GM19238 (cell line): ENCODE measurements around the gene MARCHF4.

Experiments used
- DNase-seq: peaks from one replicate; pipeline ENCODE4 v3.0.0; 2011; ENCODE audit warnings: low spot score; ENCODE audit not compliant: insufficient read length

The MARCHF4 gene, protein sequence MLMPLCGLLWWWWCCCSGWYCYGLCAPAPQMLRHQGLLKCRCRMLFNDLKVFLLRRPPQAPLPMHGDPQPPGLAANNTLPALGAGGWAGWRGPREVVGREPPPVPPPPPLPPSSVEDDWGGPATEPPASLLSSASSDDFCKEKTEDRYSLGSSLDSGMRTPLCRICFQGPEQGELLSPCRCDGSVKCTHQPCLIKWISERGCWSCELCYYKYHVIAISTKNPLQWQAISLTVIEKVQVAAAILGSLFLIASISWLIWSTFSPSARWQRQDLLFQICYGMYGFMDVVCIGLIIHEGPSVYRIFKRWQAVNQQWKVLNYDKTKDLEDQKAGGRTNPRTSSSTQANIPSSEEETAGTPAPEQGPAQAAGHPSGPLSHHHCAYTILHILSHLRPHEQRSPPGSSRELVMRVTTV

DNA sequence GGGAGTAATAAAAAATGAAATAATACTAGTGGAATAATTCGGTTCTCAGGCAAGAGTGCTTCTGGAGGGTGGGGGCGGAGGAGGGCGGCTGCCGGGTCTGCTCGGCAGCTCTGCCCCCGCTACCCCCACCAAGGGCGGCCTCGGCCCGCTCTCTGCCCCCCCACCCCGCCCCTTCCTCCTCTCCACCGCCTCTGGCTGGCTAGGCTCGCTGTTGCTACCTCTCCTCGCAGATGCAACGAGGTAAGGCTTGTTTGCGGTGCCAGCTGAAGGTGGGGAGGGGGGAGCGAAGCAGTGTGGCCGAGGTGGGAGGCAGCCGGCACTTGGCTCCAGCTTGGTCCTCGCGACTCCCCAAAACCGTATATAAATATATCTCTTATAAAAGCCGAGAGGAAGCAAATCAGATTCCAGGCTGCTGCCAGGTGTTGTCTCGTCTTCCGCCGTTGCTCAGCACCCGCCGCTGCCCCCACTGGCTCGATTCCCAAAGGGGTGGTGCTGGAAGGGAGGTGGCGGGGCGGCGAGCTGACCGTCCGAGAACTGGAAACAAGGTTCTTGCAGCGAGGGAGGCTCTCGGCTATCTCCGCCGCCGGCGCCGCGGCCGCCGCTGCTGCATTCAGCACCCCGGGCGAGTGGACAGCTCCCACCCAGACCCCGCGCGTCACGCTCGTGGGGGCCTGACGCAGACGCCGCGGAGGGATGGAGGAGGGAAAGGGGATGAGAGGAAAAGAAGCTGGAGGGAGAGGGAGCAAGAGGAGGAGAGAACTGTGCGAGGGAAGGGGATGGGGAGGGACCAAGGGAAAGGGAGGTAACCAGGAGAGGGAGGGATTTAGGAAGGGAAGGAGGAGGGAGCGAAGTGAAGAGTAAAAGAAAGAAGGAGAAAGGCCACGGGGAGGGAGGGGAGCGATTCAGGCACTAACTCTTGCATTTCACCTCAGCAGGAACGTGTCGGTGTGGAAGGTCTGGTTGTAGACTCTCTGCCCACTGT, at the start of gene MARCHF4:
Gene MARCHF4 (minus strand): TSS at position 763 of the 982 bp plus-strand sequence. CDS start 2,223 bp downstream, outside the sequence.
- peak; percentile 36 for DNase-seq

DNA sequence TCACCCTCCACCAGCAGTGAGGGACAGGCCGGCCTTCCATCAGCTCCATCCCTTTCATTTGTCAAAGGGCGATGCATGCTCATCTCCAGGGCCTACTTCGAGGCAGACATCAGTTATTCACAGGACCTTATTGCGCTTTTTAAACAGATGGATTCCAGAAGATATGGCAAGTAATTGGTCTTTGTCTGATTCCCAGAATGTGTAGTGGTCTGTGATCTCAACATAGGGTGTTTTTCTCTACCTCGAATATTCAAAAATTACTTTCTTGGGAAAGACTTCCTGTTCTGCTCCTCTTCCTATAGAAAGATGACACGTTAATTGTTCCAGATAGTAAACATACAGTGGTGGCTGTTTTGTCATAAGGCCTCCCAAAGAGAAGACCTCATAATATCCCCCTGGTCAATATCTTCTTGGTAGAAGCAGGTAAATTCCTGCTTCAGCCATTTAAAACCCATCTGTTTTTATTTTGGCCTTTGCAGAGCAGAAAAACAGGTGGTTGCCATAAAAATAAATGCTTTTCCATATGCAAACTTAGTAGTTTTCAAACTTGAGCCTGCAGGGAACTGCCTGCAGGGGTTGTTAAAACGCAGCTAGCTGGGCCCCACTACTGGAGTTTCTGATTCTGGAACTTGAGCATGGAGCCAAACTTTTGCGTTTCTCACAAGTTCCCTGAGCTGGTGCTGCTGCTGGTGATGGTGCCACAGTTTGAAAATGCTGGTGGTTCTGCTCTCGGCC, 48.3 kb upstream of the MARCHF4 start:
- no peak for DNase-seq

- no peak for DNase-seq
Measured at GRCh38 chr2:216418981-216419380, 46.7 kb upstream of the MARCHF4 start.

DNA sequence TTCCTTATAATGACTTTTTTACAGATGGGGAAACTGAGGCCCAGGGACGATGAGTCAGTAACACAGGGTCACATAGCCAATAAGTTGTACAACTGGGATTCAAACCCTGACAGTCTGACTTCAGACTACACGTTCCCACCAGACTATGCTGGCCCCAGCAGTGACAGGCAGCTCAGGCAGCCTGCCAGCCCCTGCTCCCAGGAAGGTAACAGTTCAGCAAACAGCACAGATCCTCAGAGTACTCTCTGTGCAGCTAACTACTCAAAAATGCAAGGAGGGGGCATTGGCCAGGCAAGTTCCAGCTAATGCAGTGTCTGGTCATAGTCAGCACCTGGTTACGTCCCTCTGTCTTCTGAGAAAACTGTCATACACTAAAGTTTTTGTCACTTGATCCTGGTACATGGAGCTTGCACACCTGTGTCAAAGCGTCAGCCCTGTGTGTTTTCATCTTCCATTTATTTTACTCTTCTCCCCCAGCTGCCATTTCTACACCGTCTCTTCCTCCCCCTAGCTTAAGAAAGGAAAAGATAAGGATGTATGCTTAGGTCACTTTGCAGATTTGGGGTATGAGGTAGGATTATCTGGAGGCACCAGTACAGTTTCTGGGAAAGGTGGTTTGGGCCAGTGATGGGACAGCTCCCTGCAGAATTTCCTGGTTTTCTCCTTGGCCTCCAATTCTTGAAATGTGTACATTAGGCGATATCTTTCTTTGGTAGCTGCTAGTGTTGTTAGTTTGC, 44.5 kb upstream of the MARCHF4 start:
- no peak for DNase-seq

DNA sequence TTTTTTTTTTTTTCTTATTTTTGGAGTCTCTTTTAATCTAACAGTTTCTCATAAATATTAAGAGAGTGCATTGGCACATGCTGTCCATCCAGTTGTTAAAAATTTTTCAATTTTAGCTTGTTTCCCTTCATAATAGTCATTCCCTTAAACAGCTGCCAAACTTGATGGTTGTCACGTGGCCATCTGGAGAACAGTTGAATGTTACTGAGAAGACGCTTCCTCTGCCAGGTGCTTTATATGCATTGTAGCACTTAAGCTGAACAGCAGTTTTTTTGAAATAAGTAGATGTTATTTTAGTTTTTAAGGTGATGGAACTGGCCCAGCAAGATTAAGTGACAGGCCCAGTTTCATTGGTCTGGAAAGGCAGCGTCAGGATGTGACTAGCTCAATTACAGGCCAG, 43.3 kb upstream of the MARCHF4 start:
- DNase-seq, result no peak

DNA sequence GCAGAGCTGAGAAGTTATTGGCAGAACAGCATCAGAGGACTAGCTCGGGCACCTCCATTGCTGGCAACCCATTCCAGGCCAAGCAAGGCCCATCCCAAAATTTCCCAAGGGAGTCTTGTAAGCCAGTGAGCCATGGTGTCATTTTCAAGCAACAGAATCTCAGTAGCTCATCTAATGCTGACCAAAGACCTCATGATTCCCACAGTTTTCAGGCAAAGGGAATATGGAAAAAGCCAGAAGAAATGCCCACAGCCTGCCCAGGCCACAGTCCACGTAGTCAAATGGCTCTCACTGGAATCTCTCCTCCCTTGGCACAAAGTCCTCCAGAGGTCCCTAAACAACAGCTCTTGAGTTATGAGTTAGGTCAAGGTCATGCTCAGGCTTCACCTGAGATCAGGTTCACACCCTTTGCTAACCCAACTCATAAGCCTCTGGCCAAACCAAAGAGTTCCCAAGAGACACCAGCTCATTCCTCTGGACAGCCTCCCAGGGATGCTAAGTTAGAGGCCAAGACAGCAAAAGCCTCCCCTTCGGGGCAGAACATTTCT, 42.6 kb upstream of the MARCHF4 start:
- no peak for DNase-seq

DNA sequence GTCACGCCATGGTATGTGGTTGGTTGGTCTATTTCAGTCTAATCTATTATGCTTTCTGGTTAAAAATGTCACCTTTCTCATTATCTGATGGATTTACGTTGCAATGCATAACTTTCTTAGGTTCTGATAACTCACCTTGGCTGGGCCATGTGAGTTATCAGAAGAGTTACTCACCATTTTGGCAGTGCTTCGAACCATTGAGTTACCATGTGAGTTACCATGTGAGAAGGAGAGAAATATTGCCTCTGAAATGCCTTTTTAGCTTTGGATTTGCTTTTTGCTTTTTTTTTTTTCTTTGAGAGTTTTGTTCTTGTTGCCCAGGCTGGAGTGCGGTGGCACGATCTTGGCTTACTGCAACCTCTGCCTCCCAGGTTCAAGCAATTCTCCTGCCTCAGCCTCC, 41.6 kb upstream of the MARCHF4 start:
- no peak for DNase-seq

GRCh38 chr2:216412022-216412999, 40.0 kb upstream of the MARCHF4 start, which contains the start of gene SMARCAL1:
Gene SMARCAL1, plus strand, starts transcription at chr2:216412484. Its CDS starts 2,221 bp downstream, at chr2:216414705.
- peak; percentile 74 for DNase-seq

DNA sequence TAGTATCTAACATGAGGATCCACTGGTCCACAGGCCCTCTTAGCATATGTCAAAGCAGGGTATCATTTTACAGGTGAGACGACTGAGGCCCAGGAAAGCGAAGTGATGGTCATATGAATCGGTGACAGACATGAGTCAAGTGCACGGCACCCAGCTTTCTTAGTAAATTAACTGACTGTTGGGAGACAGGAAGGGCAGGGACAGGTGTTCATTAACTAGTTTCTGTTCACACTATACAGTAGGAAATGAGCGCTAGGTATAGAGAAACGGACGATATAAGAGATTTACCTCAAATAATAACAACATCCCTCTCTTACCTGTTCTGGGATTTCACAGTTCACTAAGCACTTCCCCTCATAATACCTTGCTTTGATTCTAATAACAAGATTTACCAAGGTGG, 38.3 kb upstream of the MARCHF4 start:
- no peak for DNase-seq

DNA sequence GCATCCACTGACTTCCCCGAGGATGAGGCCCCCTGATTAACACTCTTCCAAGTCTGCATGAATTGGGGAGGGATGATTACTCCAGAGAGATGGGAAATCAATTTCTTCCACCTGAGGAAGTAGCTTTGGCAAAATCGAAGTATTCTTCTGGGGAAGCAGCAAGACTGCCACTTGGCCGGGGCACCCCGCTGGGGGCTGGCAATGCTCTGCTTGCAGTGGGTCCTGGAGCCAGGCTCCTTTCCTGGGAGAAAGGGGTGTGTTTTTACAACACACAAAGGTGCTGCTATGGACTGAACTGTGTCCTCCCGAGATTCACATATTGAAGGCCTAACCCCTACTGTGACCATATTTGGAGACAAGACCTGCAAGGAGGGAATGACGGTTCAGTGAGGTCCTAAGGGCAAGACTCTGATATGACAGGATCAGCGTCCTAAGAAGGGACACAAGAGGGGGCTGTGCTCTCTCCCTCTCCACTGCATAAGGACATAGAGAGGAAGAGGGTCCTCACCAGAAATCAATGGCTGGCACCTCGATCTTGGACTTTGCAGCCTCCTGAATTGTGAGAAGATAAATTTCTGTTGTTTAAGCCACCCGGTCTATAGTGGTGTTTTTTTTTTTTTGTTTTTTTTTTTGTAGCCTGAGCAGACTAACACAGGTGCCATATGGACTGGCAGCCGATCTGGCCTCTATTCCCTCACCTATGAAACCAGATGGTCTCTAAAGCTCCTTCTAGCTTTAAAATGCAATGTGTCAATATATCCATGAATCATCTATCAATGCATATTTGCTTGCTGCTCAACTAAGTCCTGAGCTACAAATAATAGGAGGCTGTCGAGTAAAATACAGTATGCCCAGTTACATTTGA, 36.4 kb upstream of the MARCHF4 start:
- DNase-seq, result no peak

- no peak for DNase-seq
Measured at GRCh38 chr2:216406826-216407225, 34.5 kb upstream of the MARCHF4 start.

DNA sequence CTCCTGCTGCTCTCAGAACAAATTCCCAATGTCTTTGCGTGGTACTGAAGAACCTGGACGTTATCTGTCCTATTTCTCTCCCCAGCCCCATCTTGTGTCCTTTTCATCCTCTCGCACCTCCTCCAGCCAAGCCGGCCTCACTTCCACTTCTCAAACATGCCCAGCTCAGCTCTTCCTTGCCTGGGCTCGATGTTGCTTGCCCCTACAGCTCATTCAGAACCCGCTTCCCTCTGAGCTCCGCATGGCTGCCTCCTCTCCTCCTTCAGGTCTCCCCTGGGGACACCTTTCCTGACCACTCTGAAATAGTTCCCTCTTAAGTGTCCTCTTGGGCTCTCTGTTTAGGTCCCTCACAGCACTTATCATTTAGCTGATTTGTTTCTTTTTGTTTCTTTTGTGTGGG, 33.3 kb upstream of the MARCHF4 start:
- DNase-seq, result no peak

DNA sequence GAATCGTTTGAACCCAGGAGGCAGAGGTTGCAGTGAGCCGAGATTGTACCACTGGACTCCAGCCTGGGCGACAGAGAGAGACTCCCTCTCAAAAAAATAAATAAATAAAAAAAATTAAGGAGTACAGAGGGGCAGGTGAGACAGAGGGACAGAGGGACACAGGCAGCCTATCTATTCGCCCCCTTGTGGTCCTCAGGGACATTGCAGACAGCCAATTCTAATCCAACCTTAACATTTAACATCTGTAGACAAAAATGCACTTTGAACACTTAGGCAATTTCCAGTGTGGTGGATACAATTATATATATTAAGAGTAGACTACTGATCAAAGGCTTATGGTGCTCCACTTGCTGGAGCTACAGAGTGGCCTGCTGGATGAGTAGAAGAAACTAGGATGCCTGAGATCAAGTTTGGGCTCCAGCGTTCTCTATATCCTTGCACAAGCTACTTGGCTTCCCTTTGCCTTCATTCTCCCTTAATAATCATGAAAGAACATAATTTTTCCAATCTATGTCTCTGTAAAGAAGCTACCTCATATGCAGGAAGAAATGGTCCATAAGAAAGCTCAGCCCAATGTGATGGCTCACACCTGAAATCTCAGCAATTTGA, 31.8 kb upstream of the MARCHF4 start:
- DNase-seq, result peak; percentile 9

DNA sequence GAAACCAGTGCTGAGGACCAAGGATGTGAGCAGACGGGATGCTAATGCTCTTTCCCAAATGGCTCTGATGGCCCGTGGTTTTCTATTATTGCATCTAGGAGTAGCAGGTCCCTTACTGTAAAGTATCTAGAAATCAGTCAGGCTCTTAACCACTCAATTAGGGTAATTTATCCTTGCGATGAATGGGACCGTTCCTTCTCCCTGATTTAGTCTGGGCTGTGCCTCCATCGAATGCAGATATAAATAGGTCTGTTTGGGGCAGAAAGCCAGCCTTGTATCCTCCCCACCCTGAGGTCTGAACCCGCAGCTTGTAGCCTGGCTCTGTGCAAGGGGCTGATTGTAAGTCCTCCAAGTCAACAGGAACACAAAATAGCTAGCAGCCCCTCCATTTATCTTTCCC, 30.5 kb upstream of the MARCHF4 start:
- no peak for DNase-seq

DNA sequence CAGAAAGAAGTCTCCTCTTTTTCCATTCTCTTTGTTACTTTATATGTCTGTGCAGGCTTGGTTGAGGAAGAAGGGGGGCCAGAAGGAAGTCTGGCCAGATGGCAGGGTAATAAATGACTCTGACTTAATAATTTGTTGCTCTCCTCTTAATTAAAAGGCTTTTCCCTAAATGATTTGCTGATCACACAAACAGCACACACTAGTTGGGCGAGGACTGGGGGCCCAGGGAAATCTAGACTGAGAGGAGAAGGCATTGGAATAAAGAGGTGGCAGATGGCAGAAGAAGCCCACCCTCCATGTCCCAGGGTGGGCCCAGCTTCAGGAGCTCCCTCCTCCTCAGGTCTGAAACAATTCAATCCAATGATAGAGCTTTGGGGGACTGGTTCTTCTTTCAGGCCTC, 27.3 kb upstream of the MARCHF4 start:
- DNase-seq, result no peak

DNA sequence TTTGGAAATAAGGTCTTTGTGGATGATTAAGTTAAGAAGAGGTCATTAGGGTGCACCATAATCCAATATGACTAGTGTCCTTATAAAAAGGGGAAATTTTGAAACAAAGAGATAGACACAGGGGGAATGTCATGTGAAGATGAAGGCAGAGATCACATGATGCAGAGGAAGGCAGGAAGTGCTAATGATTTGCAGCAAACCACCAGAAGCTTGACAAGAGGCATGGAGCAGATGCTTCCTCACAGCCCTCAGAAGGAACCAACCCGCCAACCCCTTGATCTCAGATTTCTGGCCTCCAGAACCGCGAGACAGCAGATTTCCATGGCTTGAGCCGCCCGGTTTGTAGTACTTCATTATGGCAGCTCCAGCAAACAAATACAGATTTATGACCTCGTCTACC, 22.6 kb upstream of the MARCHF4 start:
- DNase-seq, result no peak

DNA sequence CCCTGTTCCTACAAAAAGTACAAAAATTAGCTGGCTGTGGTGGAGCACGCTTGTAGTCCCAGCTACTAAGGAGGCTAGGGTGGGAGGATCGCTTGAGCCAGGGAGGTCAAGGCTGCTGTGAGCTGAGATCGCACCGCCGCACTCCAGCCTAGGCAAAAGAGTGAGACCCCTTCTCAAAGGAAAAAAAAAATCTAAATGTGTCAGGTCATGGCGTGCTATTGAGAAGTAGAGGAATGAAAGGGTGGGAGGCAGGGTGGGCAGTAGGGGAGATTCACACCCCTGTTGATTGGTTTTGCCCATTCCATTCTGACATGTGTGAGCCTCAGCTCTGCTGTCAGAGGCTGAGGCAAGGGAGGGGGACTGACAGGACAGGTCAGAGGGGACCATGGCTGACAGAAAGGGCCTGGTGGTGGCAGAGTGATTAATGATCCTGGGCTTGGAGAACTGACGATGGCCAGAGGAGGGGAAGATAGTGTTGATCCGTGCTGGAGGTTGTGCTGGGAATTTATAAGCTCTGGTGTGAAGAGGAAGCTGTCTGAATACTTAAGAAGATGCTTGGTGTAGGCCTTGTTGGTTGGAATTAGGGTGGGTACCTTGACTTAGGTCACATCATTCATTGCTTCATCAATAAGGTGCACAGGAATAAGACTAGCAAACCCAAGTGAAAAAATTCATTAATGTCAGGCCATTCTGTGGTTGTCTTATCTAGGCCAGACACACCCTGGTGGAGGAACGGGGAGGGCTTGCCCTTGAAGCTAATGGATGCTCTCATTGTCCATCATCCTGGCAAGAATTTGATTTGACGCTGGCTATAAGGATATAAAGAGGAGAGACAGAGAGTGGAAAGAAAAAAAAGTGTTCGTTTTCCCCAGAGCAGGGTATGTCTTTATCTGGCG, 20.9 kb upstream of the MARCHF4 start:
- no peak for DNase-seq
